ENCODE measurements around the gene TMEM108.

TMEM108 gene

GRCh38 chr3:133366921-133367320 is 328.7 kb downstream of the TMEM108 start:
- no peak for DNase-seq

GRCh38 chr3:133367403-133367802 is 329.2 kb downstream of the TMEM108 start:
- no peak for DNase-seq

- no peak for DNase-seq
These were observed 329.8 kb downstream of the TMEM108 start for GRCh38 chr3:133367956-133368355.

- no peak for DNase-seq
These were observed 330.3 kb downstream of the TMEM108 start for GRCh38 chr3:133368371-133369067.

- no peak for DNase-seq
These were observed 330.9 kb downstream of the TMEM108 start for GRCh38 chr3:133369068-133369440.

- no peak for DNase-seq
These were observed 333.0 kb downstream of the TMEM108 start for GRCh38 chr3:133371181-133371580.

- DNase-seq = no peak
These were observed 333.5 kb downstream of the TMEM108 start for GRCh38 chr3:133371676-133372075.

- DNase-seq = no peak
These were observed 336.7 kb downstream of the TMEM108 start for GRCh38 chr3:133374708-133375402.

- no peak for DNase-seq
These were observed 337.2 kb downstream of the TMEM108 start for GRCh38 chr3:133375403-133375745.

- no peak for DNase-seq
These were observed 338.6 kb downstream of the TMEM108 start for GRCh38 chr3:133376810-133377209.

- peak; percentile 54 for DNase-seq
These were observed 339.2 kb downstream of the TMEM108 start for GRCh38 chr3:133377396-133377795.

GRCh38 chr3:133379926-133380325 is 341.7 kb downstream of the TMEM108 start:
- DNase-seq = no peak

GRCh38 chr3:133380481-133381225 is 342.5 kb downstream of the TMEM108 start:
- DNase-seq = no peak

- no peak for DNase-seq
These were observed 343.3 kb downstream of the TMEM108 start for GRCh38 chr3:133381346-133382109.

GRCh38 chr3:133383175-133383574 is 345.0 kb downstream of the TMEM108 start:
- no peak for DNase-seq

GRCh38 chr3:133383741-133384140 is 345.6 kb downstream of the TMEM108 start:
- DNase-seq = no peak

GRCh38 chr3:133384331-133385027 is 346.3 kb downstream of the TMEM108 start:
- DNase-seq = no peak

GRCh38 chr3:133386876-133387275 is 348.7 kb downstream of the TMEM108 start:
- DNase-seq = no peak

- DNase-seq = no peak
These were observed 349.1 kb downstream of the TMEM108 start for GRCh38 chr3:133387341-133387740.

- no peak for DNase-seq
These were observed 350.7 kb downstream of the TMEM108 start for GRCh38 chr3:133388696-133389395.

- DNase-seq = no peak
These were observed 352.5 kb downstream of the TMEM108 start for GRCh38 chr3:133390715-133391114.

GRCh38 chr3:133393204-133393603 is 355.0 kb downstream of the TMEM108 start:
- no peak for DNase-seq

Data from AML-193 (cell line).